ENCODE results near the gene LIAS. TPM values are rescaled to one million over a fixed set of nuclear protein-coding genes. Genes with fewer than 3 reads are reported as not detected.
A peak's percentile ranks its signal among the peaks of the same experiment; 100 is the strongest.

LIAS gene
- total and polyA plus RNA-seq, 2 of the 13 experiments (the other 11 are each of a cell fraction or from before 2014, with no cell fraction given) = 16.0 to 16.6 TPM

- peak; percentile 47; the same call in 1 of the 2 replicates for TF ChIP-seq ZNF770 (CRISPR knock-in tag; IDR thresholded peaks at IDR 0.05)
- no peak for TF ChIP-seq ZNF773 (CRISPR knock-in tag; IDR thresholded peaks at IDR 0.05; ENCODE audit: borderline replicate concordance)
- no peak for TF ChIP-seq ZNF597 (CRISPR knock-in tag; IDR thresholded peaks at IDR 0.05)
- TF ChIP-seq ZFP36L1 (CRISPR knock-in tag; IDR thresholded peaks at IDR 0.05) = no peak
- peak; percentile 26 for TF ChIP-seq SAP130 (CRISPR knock-in tag; IDR thresholded peaks at IDR 0.05; ENCODE audit: low read depth)
- no peak for TF ChIP-seq IKZF5 (CRISPR knock-in tag; IDR thresholded peaks at IDR 0.05)
- no peak for TF ChIP-seq NR2F6 (IDR thresholded peaks at IDR 0.05)
- TF ChIP-seq NR2F6 (CRISPR knock-in tag; IDR thresholded peaks at IDR 0.05) = no peak
- no peak for TF ChIP-seq ZNF660 (CRISPR knock-in tag; IDR thresholded peaks at IDR 0.05; ENCODE audit: borderline replicate concordance, low read depth)
- TF ChIP-seq CHCHD3 (CRISPR knock-in tag; IDR thresholded peaks at IDR 0.05) = no peak
- peak; percentile 49; the same call in 1 of the 2 replicates for TF ChIP-seq RBFOX2 (IDR thresholded peaks at IDR 0.05; ENCODE audit: low read depth, low read length)
- no peak for TF ChIP-seq NCOR1 (IDR thresholded peaks at IDR 0.05; ENCODE audit: borderline replicate concordance, low read length)
- no peak for TF ChIP-seq SNAI1 (CRISPR knock-in tag; IDR thresholded peaks at IDR 0.05; ENCODE audit: borderline replicate concordance)
- TF ChIP-seq HMG20A (CRISPR knock-in tag; IDR thresholded peaks at IDR 0.05; ENCODE audit: borderline replicate concordance) = no peak
- TF ChIP-seq UBTF (CRISPR knock-in tag; IDR thresholded peaks at IDR 0.05) = 0 out of 2 replicates have a peak, but pooled peaks have one; percentile 19
Observed at GRCh38 chr4:39524161-39524957, 65.5 kb downstream of the LIAS start (continued).

Measured in HepG2 (cell line).